ENCODE data around the gene PRKAA1. TPM values are rescaled to one million over a fixed set of nuclear protein-coding genes. Genes with fewer than 3 reads are reported as not detected.
"Not testable (repeated sequence)": the region's sequence is repeated elsewhere in the genome, so short reads cannot be mapped to it uniquely, and the experiment has no call there.

The PRKAA1 gene
- total RNA-seq, 4 donors from 2014 or later: 37.8 to 118 (median 53.5) TPM

DNA sequence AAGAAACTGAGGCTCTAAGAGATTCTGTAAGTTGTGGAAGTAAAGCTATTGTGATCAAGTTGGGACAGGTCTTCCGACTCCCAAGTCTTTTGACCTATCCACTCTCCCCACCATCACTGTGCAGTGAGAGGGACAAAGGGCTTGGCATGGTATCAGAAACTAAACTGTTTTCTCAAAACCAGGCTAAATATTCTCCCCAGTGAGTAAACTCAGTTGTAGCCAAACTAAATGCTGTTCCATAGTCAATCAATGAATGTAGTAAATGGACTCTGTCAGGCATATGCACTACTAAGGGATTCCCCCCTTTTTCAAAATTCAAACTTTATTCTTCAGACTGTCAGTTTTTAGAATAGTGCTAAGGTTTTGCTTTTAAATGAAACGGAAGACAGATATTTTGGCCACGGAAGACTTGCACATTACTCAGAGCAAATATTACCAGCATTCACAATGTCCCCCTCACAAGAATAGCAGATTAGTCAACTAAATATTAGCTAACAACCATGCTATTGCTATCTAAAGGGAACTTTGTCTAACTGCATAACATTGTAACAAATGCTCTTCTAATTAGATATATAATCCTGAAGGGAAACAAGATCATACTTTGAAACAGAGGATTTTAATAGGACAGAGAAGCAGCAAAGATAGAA, 7.1 kb downstream of the PRKAA1 start:
- Histone ChIP-seq H3K27ac (no peak overlapping the region), H3K27me3 (no peaks in the 10 kb centered on the region), H3K4me3 (no peak overlapping the region), H3K36me3 (peaks cover 5% of the 10 kb centered on the region), H3K4me1 (peaks cover 15% of the 10 kb centered on the region), H3K9me3 (no peaks in the 10 kb centered on the region)
- TF ChIP-seq POLR2AphosphoS5 (IDR thresholded peaks at IDR 0.05): no peak
- TF ChIP-seq EP300 (IDR thresholded peaks at IDR 0.05): no peak
- TF ChIP-seq, protein P1, sequence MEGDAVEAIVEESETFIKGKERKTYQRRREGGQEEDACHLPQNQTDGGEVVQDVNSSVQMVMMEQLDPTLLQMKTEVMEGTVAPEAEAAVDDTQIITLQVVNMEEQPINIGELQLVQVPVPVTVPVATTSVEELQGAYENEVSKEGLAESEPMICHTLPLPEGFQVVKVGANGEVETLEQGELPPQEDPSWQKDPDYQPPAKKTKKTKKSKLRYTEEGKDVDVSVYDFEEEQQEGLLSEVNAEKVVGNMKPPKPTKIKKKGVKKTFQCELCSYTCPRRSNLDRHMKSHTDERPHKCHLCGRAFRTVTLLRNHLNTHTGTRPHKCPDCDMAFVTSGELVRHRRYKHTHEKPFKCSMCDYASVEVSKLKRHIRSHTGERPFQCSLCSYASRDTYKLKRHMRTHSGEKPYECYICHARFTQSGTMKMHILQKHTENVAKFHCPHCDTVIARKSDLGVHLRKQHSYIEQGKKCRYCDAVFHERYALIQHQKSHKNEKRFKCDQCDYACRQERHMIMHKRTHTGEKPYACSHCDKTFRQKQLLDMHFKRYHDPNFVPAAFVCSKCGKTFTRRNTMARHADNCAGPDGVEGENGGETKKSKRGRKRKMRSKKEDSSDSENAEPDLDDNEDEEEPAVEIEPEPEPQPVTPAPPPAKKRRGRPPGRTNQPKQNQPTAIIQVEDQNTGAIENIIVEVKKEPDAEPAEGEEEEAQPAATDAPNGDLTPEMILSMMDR (IDR thresholded peaks at IDR 0.05): no peak
- no peak for TF ChIP-seq POLR2A (IDR thresholded peaks at IDR 0.05)
- 68% methylated on average over 3 of the region's 3 CpGs for WGBS
- DNase-seq (ENCODE audit: low spot score in 2 of 2): no peak

DNA sequence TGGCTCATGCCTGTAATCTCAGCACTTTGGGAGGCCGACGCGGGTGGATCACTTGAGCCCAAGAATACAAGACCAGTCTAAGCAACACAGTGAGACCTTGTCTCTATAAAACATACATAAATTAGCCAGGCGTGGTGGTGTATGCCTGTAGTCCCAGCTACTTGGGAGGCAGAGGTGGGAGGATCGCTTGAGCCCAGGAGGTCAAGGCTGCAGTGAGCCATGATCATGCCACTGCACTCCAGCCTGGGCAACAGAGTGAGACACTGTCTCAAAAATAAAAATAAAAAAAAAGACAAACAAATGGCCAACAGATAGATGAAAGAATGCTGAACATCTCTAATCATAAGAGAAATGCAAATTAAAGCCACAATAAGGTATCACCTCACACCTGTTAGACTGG, 9.2 kb downstream of the PRKAA1 start:
- DNase-seq (ENCODE audit: low spot score in 2 of 2); H3K4me1 ChIP-seq: not testable (repeated sequence)
- 95% methylated on average over 5 of the region's 5 CpGs for WGBS

GRCh38 chr5:40787986-40788385, 10.2 kb downstream of the PRKAA1 start:
- WGBS: 97% methylated on average over 1 of the region's 1 CpG
- DNase-seq (ENCODE audit: low spot score in 2 of 2): no peak
- no peaks in the 10 kb centered on the region for H3K27me3 ChIP-seq

More for the DNA sequence above, 9.2 kb downstream of the PRKAA1 start:
- not testable (repeated sequence) for H3K9me3 ChIP-seq, H3K36me3 ChIP-seq, H3K4me3 ChIP-seq, H3K27ac ChIP-seq, H3K27me3 ChIP-seq

DNA sequence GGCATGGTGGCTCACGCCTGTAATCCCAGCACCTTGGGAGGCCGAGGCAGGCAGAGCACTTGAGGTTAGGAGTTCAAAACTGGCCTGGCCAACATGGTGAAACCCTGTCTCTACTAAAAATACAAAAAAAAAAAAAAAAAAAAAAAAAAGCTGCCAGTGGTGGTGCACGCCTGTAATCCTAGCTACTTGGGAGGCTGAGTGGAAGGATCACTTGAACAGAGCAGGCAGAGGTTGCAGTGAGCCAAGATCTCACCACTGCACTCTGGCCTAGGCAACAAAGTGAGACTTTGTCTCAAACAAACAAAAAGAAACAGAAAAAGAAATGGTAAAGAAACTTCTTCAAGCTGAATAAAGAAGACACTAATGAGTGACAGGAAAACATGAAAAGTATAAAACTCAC, 11.5 kb downstream of the PRKAA1 start:
- H3K36me3 ChIP-seq; H3K4me3 ChIP-seq; H3K4me1 ChIP-seq; H3K27ac ChIP-seq; H3K9me3 ChIP-seq; DNase-seq (ENCODE audit: low spot score in 2 of 2); H3K27me3 ChIP-seq: not testable (repeated sequence)
- WGBS: 100% methylated on average over 3 of the region's 3 CpGs

More at GRCh38 chr5:40787986-40788385, 10.2 kb downstream of the PRKAA1 start:
- Histone ChIP-seq H3K36me3 (peaks cover 3% of the 10 kb centered on the region), H3K9me3 (no peaks in the 10 kb centered on the region), H3K4me3 (no peak overlapping the region), H3K27ac (no peak overlapping the region), H3K4me1 (peaks cover 7% of the 10 kb centered on the region)
- no peak for TF ChIP-seq POLR2AphosphoS5 (IDR thresholded peaks at IDR 0.05)
- no peak for TF ChIP-seq EP300 (IDR thresholded peaks at IDR 0.05)
- TF ChIP-seq POLR2A (IDR thresholded peaks at IDR 0.05): no peak
- TF ChIP-seq, protein P1 (IDR thresholded peaks at IDR 0.05): no peak

DNA sequence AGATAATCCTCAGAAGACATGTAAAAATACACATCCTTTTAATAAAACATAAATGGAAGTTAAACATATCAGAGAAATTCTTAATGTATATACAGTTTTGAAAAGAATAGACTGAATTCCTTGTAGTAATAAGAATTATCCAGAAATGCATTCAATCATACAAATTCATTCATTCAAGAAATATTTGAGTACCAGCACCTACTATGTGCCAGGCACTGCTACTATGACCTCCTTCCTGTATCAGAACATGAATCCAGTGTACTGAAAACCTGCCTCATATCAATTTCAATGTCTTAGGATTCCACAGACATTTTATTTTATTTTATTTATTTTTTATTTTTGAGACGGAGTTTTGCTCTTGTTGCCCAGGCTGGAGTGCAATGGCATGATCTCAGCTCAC, 13.3 kb downstream of the PRKAA1 start:
- WGBS: 91% methylated on average over 1 of the region's 1 CpG
- DNase-seq (ENCODE audit: low spot score in 2 of 2): no peak
- TF ChIP-seq POLR2AphosphoS5 (IDR thresholded peaks at IDR 0.05) (no peak), EP300 (IDR thresholded peaks at IDR 0.05) (no peak), POLR2A (IDR thresholded peaks at IDR 0.05) (no peak)
- TF ChIP-seq, protein P1 (IDR thresholded peaks at IDR 0.05): no peak
- H3K4me1 ChIP-seq: peaks cover 7% of the 10 kb centered on the region
- H3K27ac ChIP-seq: no peak overlapping the region
- H3K9me3 ChIP-seq: no peaks in the 10 kb centered on the region
- no peaks in the 10 kb centered on the region for H3K27me3 ChIP-seq
- peaks cover 3% of the 10 kb centered on the region for H3K36me3 ChIP-seq
- H3K4me3 ChIP-seq: no peak overlapping the region

DNA sequence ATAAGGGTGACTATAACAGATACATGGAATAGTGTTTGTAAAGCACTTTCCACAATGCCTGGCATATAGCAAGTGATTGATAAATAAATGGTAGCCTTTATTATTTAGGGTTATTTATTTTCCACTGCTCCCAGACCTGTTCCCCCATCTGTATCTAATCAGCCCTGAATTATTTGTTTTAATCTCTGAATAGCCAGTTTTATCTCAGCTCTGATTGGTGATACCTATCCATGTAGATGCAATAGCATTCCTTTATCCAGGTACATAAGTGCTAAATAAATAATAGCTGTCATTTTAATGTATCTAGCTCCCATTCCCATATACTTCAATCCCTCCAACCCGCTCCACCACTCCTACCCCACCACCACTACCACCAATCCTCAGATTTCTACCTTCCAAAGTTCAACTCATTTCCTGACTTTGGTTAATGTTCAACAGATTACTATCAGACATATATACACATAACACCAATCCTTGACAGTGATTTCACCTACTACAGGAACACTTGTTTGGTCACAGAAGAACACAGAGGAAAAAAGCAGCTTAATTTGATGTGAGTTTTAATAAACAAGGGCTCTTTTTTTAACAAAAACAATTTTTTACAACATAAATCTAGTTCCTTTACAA, 14.0 kb downstream of the PRKAA1 start:
- Histone ChIP-seq H3K4me1 (peaks cover 7% of the 10 kb centered on the region), H3K36me3 (peaks cover 3% of the 10 kb centered on the region), H3K9me3 (no peaks in the 10 kb centered on the region), H3K27me3 (no peaks in the 10 kb centered on the region), H3K27ac (no peak overlapping the region), H3K4me3 (no peak overlapping the region)
- TF ChIP-seq POLR2A (IDR thresholded peaks at IDR 0.05): no peak
- no peak for TF ChIP-seq POLR2AphosphoS5 (IDR thresholded peaks at IDR 0.05)
- TF ChIP-seq EP300 (IDR thresholded peaks at IDR 0.05): no peak
- TF ChIP-seq, protein P1 (IDR thresholded peaks at IDR 0.05): no peak
- WGBS: 83% methylated on average over 1 of the region's 1 CpG
- DNase-seq (ENCODE audit: low spot score in 2 of 2): no peak
